Skeletal muscle cell (primary cell): ENCODE data around the gene CMIP.
A peak's percentile ranks its signal among the peaks of the same experiment; 100 is the strongest.

Experiments
- DNase-seq: peaks from one replicate; pipeline ENCODE4 v3.0.0-alpha.2; 2010; ENCODE audit warnings: low read depth
- H3K4me3 ChIP-seq: 2 replicates; pipeline ENCODE4 v1.5.1; 2011; ENCODE audit warnings: low read depth, mild to moderate bottlenecking, control low read depth, low read length, moderate library complexity

Gene CMIP

DNA sequence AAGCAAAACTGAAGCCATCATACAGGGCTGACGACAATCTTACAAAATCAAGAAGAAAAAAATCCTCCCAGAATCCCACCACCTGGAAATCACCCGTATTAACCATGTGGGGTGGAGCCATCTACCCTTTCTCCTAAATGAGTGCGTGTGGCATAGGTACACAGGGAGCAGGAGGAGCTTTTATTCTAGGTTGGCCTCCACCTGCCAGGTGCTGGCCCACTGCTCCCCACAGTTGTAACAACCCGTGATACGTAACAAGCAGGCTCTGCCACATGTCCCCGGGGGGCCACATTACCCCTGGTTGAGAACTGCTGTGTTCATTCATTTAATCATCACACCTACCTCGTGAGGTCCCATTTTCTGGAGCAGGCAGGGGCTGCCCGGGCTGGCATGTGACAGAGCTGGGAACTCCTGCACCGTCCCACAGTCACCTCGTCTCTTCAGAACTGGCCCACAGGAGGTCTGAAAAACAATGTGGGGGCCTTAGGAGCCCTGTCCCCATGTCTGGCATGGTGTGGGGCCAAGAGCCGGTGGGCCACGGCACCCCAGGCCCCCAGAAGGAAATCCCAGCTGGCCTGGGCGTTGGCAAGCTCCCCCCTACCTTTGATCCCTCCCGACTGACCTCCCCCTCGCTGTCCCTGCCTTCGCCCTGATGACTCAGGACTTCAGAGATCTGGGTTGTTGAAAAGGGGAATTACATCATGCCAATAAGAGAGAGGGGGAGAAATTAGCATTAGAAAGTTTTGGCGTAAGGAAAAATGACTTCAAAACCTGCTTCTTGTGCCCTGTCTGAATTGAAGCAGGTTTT is 12.9 kb downstream of the CMIP start:
- H3K4me3 ChIP-seq = no peak overlapping the region
- DNase-seq = peak; percentile 33

DNA sequence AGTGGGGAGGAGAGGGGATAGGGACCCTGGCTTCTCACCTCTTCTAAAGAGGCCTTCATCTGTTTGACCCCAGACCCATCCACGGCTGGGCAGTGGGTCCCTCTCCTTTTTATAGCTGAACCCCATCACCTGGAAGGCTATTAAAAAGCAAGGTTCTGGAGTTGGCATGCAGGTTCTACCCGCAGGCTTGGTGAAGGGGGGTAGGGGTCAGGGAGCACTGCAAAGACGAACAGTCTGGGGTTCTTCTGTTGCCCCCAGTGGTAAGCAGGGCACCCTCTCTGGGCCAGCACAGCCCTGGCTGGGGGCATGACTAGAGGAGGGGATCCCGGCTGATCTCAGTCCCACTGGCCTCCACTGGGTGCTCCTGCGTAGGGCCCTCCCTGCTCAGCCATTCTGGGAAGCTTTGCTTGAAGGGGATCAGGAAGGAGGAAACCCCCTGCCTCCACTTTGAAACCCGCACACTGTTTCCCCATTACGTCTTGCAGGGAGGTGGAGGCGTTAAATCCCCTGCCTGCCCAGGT is 13.6 kb downstream of the CMIP start:
- no peak overlapping the region for H3K4me3 ChIP-seq
- no peak for DNase-seq

DNA sequence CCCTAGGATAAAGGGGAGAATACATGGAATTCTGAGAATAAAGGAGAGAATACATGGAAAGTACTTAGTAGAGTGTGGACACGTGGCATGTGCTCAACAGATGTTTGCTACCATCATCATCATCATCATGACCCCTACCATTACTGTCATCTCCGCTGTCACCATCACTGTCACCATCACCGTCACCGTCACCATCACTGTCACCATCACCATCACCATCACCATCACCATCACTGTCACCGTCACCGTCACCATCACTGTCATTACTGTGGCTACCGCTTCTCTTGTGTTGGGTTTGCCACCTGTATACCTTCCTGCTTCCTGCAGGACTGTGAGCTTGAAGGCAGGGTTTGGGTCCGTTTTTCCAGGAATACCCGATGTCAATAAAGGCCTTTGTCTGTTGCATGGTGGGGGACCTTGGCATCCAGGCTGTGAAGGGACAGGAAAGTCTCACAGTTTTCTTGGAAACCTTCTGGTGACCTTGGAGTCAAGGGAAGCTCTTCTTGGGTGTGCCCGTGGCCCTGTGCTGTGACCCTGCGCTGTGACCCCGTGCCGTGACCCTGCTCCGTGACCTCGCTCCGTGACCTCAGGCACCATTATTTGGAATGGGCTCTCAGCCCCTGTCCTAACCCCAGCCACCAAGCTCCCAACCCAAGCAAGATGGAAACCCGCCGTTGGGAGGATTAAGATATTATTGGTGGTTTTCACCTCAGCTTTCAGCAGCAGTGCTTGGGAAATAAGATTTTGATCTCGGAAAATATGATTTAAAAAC is 14.4 kb downstream of the CMIP start:
- no peak overlapping the region for H3K4me3 ChIP-seq
- DNase-seq = no peak

DNA sequence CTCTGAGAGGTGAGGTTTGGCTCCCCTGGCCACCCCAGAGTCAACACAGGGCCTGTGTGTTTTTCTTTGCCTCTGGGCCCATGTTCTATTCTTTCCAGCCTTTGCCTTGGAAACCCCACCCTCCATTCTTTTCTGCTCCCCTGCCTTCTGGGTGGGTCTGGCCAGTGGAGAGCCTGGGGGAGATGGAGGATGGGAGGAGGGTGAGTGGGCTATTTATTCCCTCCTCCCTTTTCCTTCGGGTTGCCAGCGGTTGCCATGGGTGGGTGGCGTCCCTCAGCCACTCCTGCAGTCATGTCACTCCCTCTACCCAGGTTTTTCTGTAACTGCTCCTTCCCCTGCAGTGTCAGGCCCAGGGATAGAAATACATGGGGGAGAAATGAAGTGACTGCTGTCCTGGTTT is 15.5 kb downstream of the CMIP start:
- no peak for DNase-seq
- H3K4me3 ChIP-seq = no peak overlapping the region

DNA sequence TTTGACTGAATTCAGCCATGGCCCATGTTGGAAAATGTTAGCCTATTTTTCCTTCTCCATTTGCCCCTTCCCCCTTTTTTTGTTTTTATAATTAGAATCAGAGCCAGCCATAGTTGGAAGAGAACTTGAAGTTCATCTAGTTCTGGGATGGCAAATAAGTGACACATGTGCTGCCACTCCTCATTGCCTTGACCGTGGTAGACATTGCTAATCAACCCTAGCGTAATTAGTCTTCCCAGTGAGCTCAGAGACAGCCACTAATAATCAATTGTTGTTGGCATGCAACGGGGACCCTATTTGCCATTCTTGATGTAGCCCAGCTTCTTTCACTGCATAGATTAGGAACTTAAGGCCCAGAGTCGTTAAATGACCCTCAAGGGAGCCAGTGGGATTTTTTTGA is 16.6 kb downstream of the CMIP start:
- DNase-seq = no peak

DNA sequence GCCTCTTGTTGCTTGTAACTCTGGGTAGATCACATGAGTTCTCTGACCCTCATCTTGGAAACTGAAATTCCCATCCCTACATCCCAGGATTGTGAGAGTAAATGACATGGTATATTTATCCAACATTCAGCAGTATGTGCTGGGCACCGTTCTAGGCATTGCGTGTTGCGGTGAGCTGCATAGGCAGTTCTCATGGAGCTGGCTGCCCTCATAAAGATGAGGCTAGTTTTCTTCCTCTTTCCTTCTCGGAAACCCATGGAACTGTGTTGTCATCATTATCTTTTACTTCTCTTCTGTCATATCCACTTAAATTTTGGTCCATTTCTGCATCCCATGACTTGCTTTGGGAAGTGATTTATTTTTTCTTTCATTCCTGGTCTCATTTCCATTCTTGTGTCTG is 17.2 kb downstream of the CMIP start:
- no peak for DNase-seq

More for the DNA sequence above, 16.6 kb downstream of the CMIP start:
- H3K4me3 ChIP-seq = no peak overlapping the region

DNA sequence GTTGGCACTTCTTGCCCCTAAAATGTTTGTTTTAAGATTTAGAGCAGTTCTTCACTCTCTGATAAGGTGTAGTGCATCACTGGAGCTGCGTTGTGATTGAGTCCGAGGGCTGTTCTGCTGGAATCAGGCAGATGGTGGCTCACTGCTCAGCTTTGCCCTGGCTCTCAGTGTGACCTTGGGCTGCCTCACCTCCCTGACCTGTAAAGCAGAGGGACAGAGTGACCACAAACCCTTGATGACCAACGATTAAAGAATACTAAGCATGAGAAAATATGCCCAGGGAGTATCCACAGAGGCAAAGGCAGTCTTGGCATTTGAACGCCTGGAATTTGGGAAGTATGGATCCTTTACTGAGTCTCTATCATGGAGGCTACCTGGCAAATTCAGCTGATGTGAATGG is 18.1 kb downstream of the CMIP start:
- no peak overlapping the region for H3K4me3 ChIP-seq
- DNase-seq = no peak

More for the DNA sequence above, 17.2 kb downstream of the CMIP start:
- no peak overlapping the region for H3K4me3 ChIP-seq

DNA sequence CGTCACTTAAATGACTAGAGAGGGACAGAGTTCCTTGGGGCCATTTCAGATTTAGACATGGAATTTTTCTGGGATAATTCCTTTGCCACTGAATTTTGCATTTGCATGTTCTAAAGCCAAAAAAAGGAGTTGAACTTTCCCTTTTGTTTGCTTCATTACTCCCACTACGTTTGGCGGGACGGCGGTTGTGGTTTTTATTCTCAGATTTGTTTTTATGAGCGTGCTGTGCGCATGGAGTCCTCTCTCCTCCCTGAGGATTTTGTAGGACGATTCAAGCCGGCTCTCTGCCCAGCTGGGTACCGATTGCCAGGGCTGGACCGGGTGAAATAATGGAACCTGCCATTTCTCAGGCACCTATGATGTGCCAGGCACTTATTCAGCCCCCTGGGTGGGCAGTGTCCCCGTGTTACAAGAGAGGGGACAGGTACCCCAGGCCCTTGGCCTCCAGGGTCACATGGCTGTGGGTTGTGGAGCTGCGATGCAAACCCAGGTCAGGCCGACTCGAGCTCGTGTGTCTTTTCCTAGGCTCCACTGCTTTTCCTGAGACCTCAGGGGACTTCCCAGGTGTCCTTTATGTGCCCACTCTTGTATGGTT is 18.8 kb downstream of the CMIP start:
- DNase-seq = no peak
- H3K4me3 ChIP-seq = no peak overlapping the region

DNA sequence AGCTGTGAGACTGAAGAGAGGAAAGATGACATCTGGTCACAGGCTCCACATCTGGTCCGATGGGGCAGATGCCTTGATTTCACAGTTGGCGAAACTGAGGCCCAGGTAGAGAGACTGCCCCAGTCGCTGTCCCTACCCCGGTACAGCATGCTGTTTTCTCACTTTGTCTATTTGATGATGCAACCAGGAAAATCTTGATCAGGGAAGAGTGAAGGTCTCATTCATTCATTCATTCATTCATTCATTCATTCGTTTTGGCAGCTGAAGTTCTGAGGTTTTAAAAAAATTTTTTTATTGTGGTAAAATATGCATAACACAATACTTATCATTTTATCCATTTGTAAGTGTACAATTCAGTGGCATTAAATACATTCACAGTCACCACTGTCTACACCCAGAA is 19.7 kb downstream of the CMIP start:
- DNase-seq = no peak
- H3K4me3 ChIP-seq = no peak overlapping the region

DNA sequence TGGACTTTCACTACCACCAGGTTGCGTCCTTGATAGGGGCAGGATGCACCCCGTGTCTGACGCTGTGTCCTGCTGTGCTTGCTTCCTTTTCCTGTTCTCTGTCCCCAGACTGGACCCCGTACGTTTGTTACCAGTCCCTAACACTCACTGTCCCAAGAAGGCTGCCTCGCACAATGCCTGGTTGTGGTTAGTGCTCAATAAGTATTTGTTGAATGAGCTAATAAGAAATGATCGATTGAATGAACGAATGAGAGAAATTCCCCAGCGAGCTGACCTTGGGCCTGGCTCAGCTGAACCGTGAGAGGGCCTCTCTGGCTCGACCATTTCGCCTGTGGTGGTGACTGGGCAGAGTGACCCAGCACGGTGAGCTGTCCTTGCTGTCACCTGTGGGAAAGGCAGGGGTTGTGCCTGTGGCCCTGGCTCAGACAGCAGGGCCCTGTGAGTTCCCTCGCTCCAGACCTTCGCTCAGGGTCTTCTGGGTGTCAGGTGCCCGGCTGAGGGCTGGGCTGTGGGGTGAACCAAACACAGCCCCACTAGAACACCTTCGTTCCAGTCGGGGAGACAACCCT is 20.9 kb downstream of the CMIP start:
- H3K4me3 ChIP-seq = no peak overlapping the region

DNA sequence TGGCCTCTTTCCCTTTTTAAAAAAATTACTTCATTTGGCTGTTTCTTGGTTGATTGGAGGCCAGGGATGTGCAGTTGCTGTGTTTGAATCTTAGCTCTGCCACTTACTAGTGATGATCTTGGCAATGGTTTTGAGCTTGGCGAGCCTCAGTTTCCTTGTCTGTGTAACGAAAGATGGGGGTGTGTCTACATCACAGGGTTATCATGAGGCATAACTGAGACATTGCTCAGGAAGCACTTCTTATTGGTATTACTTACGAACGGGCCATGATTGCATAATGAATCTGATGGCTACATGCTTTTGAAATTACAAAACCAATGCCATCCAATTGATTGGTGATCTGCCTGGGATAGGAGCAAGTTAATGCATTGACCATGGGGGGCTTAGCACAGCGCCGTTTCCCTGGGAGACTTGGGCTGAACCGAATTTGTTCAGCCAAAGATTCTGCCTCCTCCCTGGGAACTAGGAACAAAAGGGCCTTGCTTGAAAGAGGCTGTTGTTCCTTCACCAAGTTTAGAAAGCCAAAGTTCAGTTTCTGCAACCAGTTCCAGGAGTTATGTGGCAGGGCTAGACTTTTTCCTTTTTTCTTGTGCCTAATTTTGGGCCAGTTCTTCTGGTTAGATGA is 21.9 kb downstream of the CMIP start:
- H3K4me3 ChIP-seq = no peak overlapping the region
- DNase-seq = no peak

More for the DNA sequence above, 20.9 kb downstream of the CMIP start:
- DNase-seq = no peak

DNA sequence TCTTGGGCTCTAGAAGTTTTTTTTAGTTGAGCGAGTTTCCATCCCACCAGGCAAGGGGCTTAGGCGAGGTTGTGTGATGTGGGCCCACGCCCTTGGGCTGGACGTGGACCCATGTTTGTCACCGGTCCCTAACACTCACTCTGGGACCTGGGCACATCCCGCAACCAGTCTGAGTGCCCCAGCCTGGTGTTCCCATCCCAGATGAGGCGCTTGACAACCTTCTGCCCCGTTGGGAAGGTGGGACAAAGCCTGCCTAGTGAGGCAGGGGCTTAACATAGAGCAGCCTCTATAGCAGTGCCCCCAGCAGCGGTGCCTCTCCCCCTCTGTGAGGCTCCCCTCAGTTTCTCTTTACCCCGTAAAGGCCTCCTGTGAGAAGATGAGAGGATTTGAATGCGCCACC is 22.5 kb downstream of the CMIP start:
- no peak overlapping the region for H3K4me3 ChIP-seq
- DNase-seq = no peak

DNA sequence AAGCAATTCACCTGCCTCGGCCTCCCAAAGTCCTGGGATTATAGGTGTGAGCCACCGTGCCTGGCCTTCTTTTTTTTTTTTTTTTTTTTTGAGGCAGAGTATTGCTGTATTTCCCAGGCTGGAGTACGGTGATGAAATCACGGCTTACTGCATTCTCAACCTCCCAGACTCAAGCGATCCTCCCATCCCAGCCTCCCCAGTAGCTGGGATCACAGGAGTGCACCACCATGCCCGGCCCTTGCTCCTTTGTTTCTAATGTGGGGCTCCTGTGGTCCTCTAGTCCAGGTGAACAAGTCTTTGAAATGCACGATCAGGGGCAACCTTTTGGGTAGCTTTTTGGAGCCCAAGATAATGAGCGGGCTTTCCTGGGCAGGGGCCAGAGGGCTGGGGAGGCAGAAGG is 23.2 kb downstream of the CMIP start:
- H3K4me3 ChIP-seq = no peak overlapping the region
- no peak for DNase-seq

DNA sequence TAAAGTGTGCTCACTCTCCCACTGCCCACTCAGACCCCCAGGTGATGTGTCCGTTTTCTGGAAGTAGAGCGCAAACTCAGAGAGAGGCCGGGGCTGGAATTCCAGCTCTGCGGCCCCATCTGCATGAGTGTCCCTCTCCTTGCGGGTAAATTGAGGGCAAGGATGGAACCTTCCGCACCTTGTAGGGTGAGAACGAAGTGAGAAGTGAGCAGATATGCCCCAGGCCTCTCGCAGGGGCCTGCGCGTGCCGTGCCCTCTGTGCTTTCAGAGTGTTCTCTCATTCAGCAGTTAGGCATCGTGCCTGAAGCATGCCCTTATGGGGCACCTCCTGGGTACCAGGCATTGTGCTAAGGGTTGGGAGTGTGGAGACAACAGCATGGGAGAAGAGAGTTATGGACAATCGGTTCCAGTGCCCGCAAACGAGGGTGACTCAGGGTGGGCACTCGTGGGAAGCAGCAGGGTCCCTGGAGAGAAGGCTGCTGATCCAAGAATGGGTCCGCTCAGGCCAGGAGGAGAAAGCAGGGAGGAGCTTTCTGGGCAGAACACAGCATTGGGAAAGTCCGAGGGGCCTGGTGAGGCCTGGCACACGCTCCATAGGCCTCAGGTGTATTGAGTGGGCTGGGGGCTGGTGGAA is 23.8 kb downstream of the CMIP start:
- H3K4me3 ChIP-seq = no peak overlapping the region
- DNase-seq = no peak

DNA sequence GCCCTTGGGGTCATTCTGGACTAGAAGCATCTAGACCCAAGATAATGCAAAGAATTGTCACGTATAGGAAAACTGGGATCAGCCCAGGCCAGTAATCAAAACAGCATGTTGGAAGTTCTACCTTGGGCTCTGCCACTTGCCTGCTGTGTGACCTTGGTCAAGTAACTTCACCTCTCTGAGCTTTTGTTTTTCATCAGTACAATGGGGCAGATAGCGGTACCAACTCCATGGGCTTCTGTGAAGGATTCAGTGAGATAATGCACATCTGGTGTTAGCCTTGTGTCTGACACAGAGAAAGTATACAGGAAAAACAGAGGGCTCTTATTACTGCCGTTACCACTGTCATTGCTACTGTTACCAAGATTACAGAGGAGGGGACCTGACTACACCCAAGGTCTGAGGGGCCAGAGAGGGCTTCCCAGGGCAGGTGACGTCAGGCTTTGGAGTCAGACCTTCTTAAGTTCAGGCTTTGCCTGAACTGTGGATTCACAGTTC is 24.6 kb downstream of the CMIP start:
- no peak for DNase-seq
- no peak overlapping the region for H3K4me3 ChIP-seq

DNA sequence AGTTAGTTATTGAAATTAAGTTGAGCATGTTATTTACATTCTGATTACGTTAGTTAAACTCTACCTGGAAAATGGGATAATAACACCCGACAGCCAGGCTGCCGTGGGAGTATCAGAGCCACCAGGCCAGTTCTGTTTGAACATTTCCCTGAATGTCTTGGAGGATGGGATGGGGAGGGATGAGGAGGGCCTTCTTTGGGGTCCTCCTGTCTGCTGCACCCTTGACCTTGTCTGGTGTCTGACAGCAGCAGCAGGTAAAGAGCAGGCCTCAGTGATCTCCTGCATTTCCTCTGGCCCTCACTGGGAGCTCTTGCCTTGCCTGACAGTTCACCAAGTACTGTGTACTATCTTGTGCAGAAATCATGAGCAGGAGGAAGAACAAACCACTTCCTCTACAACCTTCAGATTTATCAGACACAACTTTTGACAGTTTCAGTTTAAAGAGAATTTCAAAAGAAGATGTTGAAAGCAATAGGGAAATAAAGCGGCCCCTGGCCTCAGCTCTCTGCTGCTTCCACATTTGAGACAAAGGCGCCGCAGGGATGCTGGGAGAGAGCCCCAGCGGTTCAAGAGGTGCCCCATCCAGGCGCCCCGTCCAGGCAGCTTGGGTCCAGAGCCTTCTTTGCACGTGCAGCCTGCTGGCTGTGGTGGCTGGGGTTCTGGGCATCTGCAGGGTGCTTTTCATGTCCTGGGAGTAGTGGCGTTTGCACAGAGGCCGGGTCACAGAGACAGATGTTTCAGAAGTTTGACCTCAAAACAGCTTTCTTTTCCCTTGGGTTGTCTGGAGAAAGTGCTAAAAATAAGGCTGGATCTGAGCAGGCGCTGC is 25.3 kb downstream of the CMIP start:
- no peak for DNase-seq
- no peak overlapping the region for H3K4me3 ChIP-seq

DNA sequence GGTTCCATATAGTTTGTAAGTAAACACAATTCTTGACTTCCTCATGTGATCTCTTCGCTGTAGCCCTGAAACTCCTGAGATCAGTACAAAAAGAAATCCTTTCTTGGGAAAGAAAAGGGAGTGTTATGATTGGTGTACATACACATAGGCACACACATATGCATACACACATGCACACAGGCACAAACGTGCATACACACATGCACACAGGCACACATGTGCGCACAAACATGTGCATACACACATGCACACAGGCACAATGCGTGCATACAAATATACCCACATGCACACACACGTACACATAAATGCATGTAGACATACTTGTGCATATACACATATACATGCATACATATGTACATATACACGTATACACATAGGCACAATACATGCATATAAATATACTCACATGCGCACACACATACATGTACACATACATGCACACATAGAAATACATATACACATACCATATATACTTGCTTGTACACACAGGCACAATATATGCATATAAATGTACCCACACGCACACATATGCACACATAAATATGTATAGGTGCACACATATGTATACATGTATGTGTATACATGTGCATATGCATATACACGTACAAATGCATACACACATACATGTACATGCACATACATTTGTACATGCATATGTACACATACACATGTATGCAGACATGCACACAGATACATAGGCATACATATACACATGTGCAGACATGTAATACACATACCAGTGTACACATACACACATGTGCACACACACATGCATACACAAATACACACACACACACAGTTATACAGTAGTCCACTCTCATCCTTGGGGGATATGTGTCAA is 26.4 kb downstream of the CMIP start:
- H3K4me3 ChIP-seq = no peak overlapping the region
- no peak for DNase-seq
